DND-41 (cell line): Measurements from ENCODE around the gene COG5.

Source experiments
- ATAC-seq: fragments of 200-7000 bp; cut with Tn5 transposase; 3 replicates; pipeline ENCODE4 v1.9.1; 2021; ENCODE audit warnings: low read depth; ENCODE audit not compliant: insufficient read depth
- DNase-seq: peaks from one replicate; pipeline ENCODE4 v3.0.0-alpha.2; 2020
- H2AFZ ChIP-seq: 2 replicates; pipeline ENCODE4 v1.6.0; 2012; ENCODE audit warnings: low read depth, low read length
- H3K27ac ChIP-seq: 2 replicates; pipeline ENCODE4 v1.5.1; 2012; ENCODE audit warnings: low read length, inconsistent platforms
- H3K27me3 ChIP-seq: fragments of 200-600 bp; sonication (generic); 2 replicates; pipeline ENCODE4 v1.6.0; 2012; ENCODE audit warnings: low read length, mild to moderate bottlenecking, inconsistent platforms; ENCODE audit not compliant: insufficient read depth, poor library complexity
- H3K36me3 ChIP-seq: 2 replicates; pipeline ENCODE4 v1.5.1; 2012; ENCODE audit warnings: low read length, inconsistent platforms; ENCODE audit not compliant: insufficient read depth
- H3K4me1 ChIP-seq: 2 replicates; pipeline ENCODE4 v1.5.1; 2012; ENCODE audit warnings: mild to moderate bottlenecking, low read length; ENCODE audit not compliant: insufficient read depth
- H3K4me2 ChIP-seq: 2 replicates; pipeline ENCODE4 v1.6.0; 2012; ENCODE audit warnings: mild to moderate bottlenecking, moderate library complexity, low read length, inconsistent platforms; ENCODE audit not compliant: insufficient read depth
- H3K4me3 ChIP-seq, 2 experiments: fragments of 200-600 bp in 1 of 2; shearing (Covaris generic) in 1 of 2; 2 replicates each; pipeline ENCODE4 v1.5.1; 2012 to 2016; ENCODE audit warnings: inconsistent platforms in 2 of 2, low read length in 2 of 2, mild to moderate bottlenecking in 2 of 2, low read depth in 1 of 2, moderate library complexity in 1 of 2
- H3K79me2 ChIP-seq: 2 replicates; pipeline ENCODE4 v1.6.0; 2012; ENCODE audit warnings: low read length, inconsistent platforms; ENCODE audit not compliant: insufficient read depth
- H3K9ac ChIP-seq: 2 replicates; pipeline ENCODE4 v1.6.0; 2012; ENCODE audit warnings: low read depth, mild to moderate bottlenecking, inconsistent platforms, low read length, moderate library complexity
- H3K9me3 ChIP-seq: 2 replicates; pipeline ENCODE4 v1.5.1; 2012; ENCODE audit warnings: low read length, moderate library complexity, mild to moderate bottlenecking, inconsistent platforms; ENCODE audit not compliant: insufficient read depth, severe bottlenecking
- H4K20me1 ChIP-seq: 2 replicates; pipeline ENCODE4 v1.6.0; 2012; ENCODE audit warnings: low read length; ENCODE audit not compliant: insufficient read depth
- EZH2 ChIP-seq: IDR thresholded peaks from 3 replicates; pipeline ENCODE4 v1.6.1; 2012; ENCODE audit warnings: borderline replicate concordance, low read depth, mild to moderate bottlenecking, moderate library complexity, low read length, inconsistent platforms; ENCODE audit not compliant: severe bottlenecking
- TF ChIP-seq, protein P1 (sequence below): IDR thresholded peaks from 2 replicates; pipeline ENCODE4 v1.5.1; 2012; ENCODE audit warnings: borderline replicate concordance, low read length, moderate library complexity, mild to moderate bottlenecking; ENCODE audit not compliant: poor library complexity, severe bottlenecking; ENCODE audit errors: extremely low read depth

Gene COG5

DNA sequence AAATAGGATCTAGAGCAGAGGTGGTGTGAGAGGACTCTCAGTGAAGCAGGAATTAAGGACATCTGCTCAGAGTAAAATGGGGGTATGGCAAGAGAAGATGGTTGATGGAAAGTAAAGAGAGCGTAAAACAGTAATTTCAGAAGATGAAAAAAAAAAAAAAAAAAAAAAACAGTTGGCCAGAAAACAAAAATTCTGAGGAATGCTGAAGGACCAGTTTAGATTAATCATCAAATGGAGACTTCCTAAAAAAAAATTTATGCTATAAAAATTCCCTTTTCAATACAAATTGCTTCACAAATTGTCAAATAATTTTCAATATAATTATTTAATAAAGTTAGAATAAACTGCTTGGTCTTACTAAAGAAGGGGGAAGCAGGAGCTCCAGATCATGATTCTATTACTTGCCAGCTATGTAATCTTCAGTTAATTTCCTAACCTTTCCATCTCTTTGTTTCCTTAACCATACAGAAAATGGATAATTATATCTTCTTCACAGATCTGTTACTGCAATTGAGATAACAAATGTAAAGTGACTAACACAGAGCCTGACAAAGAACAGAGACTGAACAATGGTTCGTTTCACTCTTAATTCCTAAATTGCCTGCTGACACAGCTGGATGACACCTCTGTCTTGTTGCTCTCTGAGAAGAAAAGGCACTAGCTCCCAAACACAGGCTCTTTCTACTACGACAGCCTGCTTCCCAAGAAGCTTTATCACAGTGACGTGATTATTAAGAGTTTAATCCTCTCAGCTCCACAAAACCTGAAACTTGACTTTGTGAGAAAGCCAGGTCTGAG lies 158.8 kb downstream of the COG5 start:
- Histone ChIP-seq H2AFZ (no peak overlapping the region), H3K4me3 (no peak overlapping the region), H3K4me1 (no peaks in the 10 kb centered on the region), H3K79me2 (no peaks in the 10 kb centered on the region), H3K9me3 (no peaks in the 10 kb centered on the region), H3K4me2 (no peak overlapping the region), H3K36me3 (peaks cover 8% of the 10 kb centered on the region; the same call in 1 of the 2 replicates), H3K27me3 (no peaks in the 10 kb centered on the region), H4K20me1 (no peaks in the 10 kb centered on the region), H3K9ac (no peak overlapping the region), H3K27ac (no peak overlapping the region)
- DNase-seq (no peak), ATAC-seq (no peak)
- no peak for TF ChIP-seq EZH2
- TF ChIP-seq, protein P1, sequence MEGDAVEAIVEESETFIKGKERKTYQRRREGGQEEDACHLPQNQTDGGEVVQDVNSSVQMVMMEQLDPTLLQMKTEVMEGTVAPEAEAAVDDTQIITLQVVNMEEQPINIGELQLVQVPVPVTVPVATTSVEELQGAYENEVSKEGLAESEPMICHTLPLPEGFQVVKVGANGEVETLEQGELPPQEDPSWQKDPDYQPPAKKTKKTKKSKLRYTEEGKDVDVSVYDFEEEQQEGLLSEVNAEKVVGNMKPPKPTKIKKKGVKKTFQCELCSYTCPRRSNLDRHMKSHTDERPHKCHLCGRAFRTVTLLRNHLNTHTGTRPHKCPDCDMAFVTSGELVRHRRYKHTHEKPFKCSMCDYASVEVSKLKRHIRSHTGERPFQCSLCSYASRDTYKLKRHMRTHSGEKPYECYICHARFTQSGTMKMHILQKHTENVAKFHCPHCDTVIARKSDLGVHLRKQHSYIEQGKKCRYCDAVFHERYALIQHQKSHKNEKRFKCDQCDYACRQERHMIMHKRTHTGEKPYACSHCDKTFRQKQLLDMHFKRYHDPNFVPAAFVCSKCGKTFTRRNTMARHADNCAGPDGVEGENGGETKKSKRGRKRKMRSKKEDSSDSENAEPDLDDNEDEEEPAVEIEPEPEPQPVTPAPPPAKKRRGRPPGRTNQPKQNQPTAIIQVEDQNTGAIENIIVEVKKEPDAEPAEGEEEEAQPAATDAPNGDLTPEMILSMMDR: no peak

DNA sequence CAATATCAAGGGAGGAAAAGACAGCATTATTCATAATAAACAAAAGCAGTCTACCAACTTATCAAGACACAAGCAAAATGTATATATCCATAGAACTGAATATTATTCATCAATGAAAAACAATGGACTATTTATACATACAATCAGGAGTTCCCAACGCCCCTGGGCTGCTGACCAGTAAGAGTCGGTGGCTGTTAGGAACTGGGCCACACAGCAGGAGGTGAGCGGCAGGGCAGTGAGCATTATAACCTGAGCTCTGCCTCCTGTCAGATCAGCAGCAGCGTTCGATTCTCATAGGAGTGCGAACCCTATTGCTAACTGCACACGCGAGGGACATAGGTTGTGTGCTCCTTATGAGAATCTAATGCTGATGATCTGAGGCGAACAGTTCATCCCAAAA lies 165.6 kb downstream of the COG5 start:
- Histone ChIP-seq H3K4me1 (no peaks in the 10 kb centered on the region), H3K9ac (no peak overlapping the region), H3K36me3 (peaks cover 7% of the 10 kb centered on the region; the same call in 1 of the 2 replicates), H3K27ac (no peak overlapping the region), H3K4me3 (no peak overlapping the region), H2AFZ (no peak overlapping the region), H3K4me2 (no peak overlapping the region), H4K20me1 (no peaks in the 10 kb centered on the region), H3K9me3 (no peaks in the 10 kb centered on the region), H3K27me3 (no peaks in the 10 kb centered on the region), H3K79me2 (no peaks in the 10 kb centered on the region)
- DNase-seq (no peak), ATAC-seq (no peak)
- TF ChIP-seq EZH2: no peak
- TF ChIP-seq, protein P1: no peak

DNA sequence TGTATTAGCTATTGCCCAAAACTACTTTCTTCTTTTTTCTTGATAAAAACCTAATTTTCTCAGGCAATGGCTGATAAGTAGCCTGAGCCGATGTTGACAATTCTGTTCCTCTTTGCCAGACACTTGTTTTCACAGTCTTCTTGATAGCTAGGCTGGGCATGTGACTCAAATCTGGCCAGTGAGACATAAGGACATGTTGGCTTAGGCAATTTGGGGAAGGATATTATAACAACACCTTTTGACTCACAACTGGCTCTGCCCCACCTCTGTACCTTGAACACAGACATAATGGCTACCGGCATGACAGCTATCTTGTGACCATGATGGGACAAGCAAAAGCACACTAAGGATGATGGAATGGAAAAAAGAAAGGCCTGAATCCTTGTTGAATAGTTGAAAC lies 166.7 kb downstream of the COG5 start:
- H3K79me2 ChIP-seq: no peaks in the 10 kb centered on the region
- DNase-seq: no peak
- no peaks in the 10 kb centered on the region for H3K27me3 ChIP-seq
- H2AFZ ChIP-seq: no peak overlapping the region
- H4K20me1 ChIP-seq: no peaks in the 10 kb centered on the region
- H3K4me1 ChIP-seq: no peaks in the 10 kb centered on the region
- no peak overlapping the region for H3K27ac ChIP-seq
- peaks cover 4% of the 10 kb centered on the region; the same call in 1 of the 2 replicates for H3K36me3 ChIP-seq
- no peaks in the 10 kb centered on the region for H3K9me3 ChIP-seq
- no peak overlapping the region for H3K4me3 ChIP-seq
- no peak for TF ChIP-seq EZH2
- TF ChIP-seq, protein P1: no peak
- ATAC-seq: no peak
- H3K4me2 ChIP-seq: no peak overlapping the region
- no peak overlapping the region for H3K9ac ChIP-seq
